Measurements from ENCODE around the gene PECR. TPM values are rescaled to one million over a fixed set of nuclear protein-coding genes. Genes with fewer than 3 reads are reported as not detected.

Gene PECR
- total RNA-seq, 4 donors from 2014 or later, result 1.2 to 25.4 (median 14.9) TPM

DNA sequence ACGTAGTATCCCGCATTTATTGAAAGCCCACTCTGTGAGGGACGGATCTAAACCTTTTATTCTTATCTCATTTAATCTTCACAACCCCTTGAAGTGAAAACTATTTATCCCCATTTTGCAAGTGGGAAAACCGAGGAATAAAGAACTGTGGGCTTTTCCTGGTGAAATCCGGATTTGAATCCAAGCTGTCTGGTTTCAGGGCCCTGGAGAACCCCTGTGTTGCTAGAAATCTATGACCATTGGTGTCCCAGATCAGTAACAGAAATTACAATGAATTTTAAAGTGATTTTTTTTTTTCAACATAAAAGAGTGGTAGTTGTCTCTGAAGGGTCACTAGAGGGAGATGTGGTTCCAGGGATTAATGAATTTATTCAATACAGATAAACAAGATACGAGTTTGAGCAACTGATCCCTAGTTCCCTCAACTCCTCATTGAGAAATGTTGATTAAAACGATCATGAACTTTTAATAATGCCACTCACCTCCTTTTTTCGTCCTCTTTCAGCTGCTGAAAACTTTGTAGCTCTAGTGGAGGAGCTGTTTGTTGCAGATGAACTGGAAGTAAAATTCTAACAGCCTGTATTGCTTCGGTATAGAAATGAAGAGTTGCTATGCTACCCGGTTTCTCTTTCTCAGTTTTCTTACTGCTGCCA is 28.5 kb upstream of the PECR start:
- no peaks in the 10 kb centered on the region for H3K9me3 ChIP-seq
- intact Hi-C loops (cut with DNase I; ENCODE audit: low total_unique reads), result no loop called here
- no peaks in the 10 kb centered on the region for H3K36me3 ChIP-seq
- H3K27ac ChIP-seq, result peak overlapping the region; percentile 93 to 95
- no peak for TF ChIP-seq POLR2A (IDR thresholded peaks at IDR 0.05)
- TF ChIP-seq, protein P1, sequence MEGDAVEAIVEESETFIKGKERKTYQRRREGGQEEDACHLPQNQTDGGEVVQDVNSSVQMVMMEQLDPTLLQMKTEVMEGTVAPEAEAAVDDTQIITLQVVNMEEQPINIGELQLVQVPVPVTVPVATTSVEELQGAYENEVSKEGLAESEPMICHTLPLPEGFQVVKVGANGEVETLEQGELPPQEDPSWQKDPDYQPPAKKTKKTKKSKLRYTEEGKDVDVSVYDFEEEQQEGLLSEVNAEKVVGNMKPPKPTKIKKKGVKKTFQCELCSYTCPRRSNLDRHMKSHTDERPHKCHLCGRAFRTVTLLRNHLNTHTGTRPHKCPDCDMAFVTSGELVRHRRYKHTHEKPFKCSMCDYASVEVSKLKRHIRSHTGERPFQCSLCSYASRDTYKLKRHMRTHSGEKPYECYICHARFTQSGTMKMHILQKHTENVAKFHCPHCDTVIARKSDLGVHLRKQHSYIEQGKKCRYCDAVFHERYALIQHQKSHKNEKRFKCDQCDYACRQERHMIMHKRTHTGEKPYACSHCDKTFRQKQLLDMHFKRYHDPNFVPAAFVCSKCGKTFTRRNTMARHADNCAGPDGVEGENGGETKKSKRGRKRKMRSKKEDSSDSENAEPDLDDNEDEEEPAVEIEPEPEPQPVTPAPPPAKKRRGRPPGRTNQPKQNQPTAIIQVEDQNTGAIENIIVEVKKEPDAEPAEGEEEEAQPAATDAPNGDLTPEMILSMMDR (IDR thresholded peaks at IDR 0.05), result peak in 3 of 4 experiments; percentile 15 to 23 (median 16)
- peak overlapping the region; percentile 84 to 98 for H3K4me3 ChIP-seq
- peaks cover 6 to 11% of the 10 kb centered on the region in 2 donors for H3K4me1 ChIP-seq
- no peaks in the 10 kb centered on the region for H3K27me3 ChIP-seq
- DNase-seq, result no peak

DNA sequence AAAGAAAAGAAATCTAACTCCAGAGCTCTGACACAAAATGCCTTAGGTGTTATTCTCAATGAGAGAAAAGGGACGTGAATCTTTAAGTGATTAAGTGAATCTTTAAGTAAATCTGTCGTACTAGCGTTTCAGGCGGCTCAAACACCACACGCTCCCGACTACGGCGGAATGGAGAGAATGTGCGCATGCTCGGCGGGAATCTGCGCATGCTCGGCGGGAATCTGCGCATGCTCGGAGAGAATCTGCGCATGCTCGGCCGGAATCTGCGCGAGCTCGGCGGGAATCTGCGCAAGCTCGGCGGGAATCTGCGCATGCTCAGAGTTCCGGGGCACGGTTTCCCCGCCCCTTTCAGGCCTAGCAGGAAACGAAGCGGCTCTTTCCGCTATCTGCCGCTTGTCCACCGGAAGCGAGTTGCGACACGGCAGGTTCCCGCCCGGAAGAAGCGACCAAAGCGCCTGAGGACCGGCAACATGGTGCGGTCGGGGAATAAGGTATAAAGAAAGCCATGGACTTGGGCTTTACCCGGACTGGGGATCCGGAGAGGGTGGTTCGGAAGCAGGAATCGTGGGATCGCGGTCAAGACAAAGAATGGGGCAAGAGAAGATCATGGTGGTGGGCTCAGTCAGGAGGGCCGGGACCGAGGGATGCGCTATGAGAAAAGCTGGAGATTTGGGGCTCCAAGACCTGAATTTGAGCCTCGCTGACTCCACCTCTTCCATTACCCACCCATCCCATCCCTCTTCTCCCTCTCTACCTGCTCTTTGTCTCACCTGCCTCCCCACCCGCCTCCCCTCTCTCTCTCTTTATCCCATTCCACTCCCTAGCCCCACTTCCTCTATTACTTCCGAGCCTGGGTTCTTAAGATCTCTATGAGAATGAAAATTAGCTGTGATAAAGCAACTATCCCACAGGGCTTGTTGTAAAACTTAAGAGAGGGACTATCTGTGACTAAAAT is 27.6 kb upstream of the PECR start, which contains the start of gene XRCC5:
Gene XRCC5, plus strand, starts transcription at position 382 of the 955 bp plus-strand sequence. Its CDS starts 89 bp downstream, at position 471.
- peak; percentile 97 to 98 for DNase-seq
- peak within 1 kb of the TSS; percentile 93 to 95 for H3K27ac ChIP-seq
- TF ChIP-seq POLR2A (IDR thresholded peaks at IDR 0.05), result peak in 1 of 2 donors; percentile 59
- TF ChIP-seq, protein P1 (IDR thresholded peaks at IDR 0.05), result peak in 2 of 4 experiments; percentile 10 to 33
- intact Hi-C loops (cut with DNase I; ENCODE audit: low total_unique reads), result no loop called here
- no peaks in the 10 kb centered on the region for H3K27me3 ChIP-seq
- no peaks in the 10 kb centered on the region for H3K9me3 ChIP-seq
- H3K4me3 ChIP-seq, result peak within 1 kb of the TSS; percentile 84 to 98
- H3K4me1 ChIP-seq, result peaks cover 6 to 11% of the 10 kb centered on the region in 2 donors
- H3K36me3 ChIP-seq, result no peaks in the 10 kb centered on the region

- H3K27me3 ChIP-seq, result no peaks in the 10 kb centered on the region
Measured at GRCh38 chr2:216108310-216108966, 26.8 kb upstream of the PECR start.

DNA sequence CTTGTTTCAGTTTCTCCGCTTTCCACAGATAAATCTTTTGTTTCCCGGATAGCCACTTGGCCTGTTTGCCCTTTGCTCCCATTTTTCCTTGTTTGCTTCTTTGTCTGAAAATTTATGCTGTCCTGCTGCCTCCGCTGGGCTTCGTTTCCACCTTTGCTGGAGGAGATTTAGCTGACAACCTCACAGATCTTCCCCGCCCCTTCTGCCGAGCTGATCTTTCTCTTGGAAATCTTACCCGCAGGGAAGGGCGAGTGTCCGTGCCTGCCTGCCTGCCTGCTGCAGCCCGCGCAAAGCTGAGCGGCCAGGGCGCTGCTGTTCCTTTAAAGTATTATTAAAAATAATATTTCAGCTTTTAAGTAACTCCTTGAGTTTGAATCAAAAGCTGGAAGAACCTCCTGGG is 26.2 kb upstream of the PECR start:
- no peaks in the 10 kb centered on the region for H3K36me3 ChIP-seq
- intact Hi-C loops (cut with DNase I; ENCODE audit: low total_unique reads), result no loop called here
- peak overlapping the region in 1 of 2 donors; percentile 12 for H3K27ac ChIP-seq

More at GRCh38 chr2:216108310-216108966, 26.8 kb upstream of the PECR start:
- Histone ChIP-seq H3K36me3 (no peaks in the 10 kb centered on the region), H3K27ac (peak overlapping the region; percentile 78 to 79), H3K4me1 (peaks cover 6 to 11% of the 10 kb centered on the region in 2 donors), H3K4me3 (peak overlapping the region; percentile 84 to 98), H3K9me3 (no peaks in the 10 kb centered on the region)
- intact Hi-C loops (cut with DNase I; ENCODE audit: low total_unique reads), result no loop called here
- no peak for DNase-seq
- TF ChIP-seq, protein P1 (IDR thresholded peaks at IDR 0.05), result no peak
- no peak for TF ChIP-seq POLR2A (IDR thresholded peaks at IDR 0.05)

More for the DNA sequence above, 26.2 kb upstream of the PECR start:
- H3K4me3 ChIP-seq, result no peak overlapping the region
- no peaks in the 10 kb centered on the region for H3K9me3 ChIP-seq
- peaks cover 6 to 11% of the 10 kb centered on the region in 2 donors for H3K4me1 ChIP-seq
- H3K27me3 ChIP-seq, result no peaks in the 10 kb centered on the region
- DNase-seq, result no peak
- TF ChIP-seq, protein P1 (IDR thresholded peaks at IDR 0.05), result no peak
- no peak for TF ChIP-seq POLR2A (IDR thresholded peaks at IDR 0.05)

Measured in uterus (tissue), 4 donors.